Jurkat, Clone E6-1 (cell line): ENCODE measurements around the gene HOXA3.

ENCODE experiments used
- DNase-seq: peaks from one replicate; pipeline ENCODE4 v3.0.0-alpha.2; 2011; ENCODE audit warnings: low read depth, low spot score
- H3K4me3 ChIP-seq: 2 replicates; pipeline ENCODE4 v1.5.1; 2011; ENCODE audit warnings: mild to moderate bottlenecking, low read length, control low read depth, moderate library complexity

The HOXA3 gene

DNA sequence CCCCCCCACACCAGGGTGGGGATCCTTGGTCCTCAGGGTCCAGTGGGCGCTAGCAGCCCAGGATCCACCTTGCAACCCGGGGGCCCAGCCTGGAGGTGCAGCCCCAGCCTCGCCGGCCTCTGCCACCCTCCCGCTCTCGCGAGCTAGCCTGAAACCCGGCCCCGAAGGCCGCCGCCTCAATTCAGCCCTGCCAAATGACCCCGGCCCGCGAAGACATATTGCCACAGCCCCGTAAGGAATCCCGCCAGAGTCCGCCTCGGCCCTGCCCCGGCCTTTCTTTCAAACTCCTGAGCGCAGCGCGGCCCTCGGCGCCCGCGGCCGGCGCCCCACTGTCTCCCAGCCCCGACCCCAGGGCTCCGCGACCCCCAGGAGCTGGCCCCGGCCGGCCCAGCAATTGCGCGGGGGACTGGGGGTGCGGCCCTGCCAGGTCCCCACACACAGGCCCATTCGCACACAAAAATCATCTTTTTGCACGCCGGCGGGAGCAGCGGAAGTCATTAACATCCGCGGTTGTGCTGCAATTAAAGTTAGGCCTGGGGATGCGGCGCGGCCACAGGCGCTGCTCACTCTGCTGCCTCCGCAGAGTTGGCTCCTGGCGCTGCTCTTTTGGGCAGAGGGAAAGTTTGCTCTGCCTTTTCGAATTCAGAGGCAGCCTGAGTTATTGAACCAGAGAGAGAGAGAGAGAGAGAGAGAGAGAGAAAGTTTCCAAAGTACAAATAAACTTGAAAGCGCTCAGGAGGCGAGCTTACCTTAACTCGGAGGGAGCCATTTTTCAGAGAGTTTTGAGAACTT is 12.9 kb downstream of the HOXA3 start:
- DNase-seq: no peak
- no peak overlapping the region for H3K4me3 ChIP-seq

DNA sequence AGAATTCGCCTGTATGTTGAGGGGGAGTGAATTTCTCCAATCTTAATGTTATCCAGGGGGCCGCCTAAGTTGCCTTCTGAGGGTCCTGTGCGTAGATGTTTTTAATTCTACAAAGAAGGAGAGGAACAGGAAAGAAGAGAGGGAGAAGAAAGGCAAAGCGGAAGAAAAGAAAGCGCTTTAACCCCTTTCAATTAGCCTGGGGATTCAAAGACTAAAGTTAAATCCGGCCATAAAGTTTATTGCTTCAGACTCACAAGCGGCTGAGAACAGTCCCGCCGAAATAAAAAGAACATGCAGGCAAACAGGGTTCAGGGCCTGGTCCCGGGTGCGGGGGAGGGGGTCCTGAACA is 13.4 kb downstream of the HOXA3 start:
- H3K4me3 ChIP-seq: no peak overlapping the region
- DNase-seq: no peak

GRCh38 chr7:27138472-27138871 is 13.9 kb downstream of the HOXA3 start:
- DNase-seq: no peak

GRCh38 chr7:27137640-27138315 is 14.6 kb downstream of the HOXA3 start:
- no peak overlapping the region for H3K4me3 ChIP-seq
- no peak for DNase-seq

More at GRCh38 chr7:27138472-27138871, 13.9 kb downstream of the HOXA3 start:
- H3K4me3 ChIP-seq: no peak overlapping the region

DNA sequence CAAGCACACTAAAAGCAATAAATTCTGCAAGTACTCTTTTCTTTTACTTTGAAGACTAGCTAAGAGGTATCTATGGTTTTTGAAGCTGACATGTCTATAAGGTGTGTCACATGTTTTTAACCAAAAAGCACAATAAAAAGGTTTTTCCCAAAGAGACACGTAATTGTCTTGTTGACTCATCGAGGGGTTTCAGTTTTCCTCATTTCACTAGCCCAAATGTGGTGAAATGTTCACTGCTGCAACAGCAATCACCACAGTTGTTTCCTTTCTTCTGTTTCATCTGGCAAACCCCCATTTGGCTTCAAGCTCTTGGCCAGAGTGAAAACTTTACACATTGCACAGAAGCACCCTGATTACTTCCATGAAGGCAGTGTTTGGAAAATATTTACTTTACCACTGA is 18.0 kb downstream of the HOXA3 start:
- H3K4me3 ChIP-seq: no peak overlapping the region
- DNase-seq: no peak

- H3K4me3 ChIP-seq: no peak overlapping the region
- DNase-seq: no peak
These were observed 18.8 kb downstream of the HOXA3 start for GRCh38 chr7:27133409-27134231.

- H3K4me3 ChIP-seq: no peak overlapping the region
- DNase-seq: no peak
These were observed 19.4 kb downstream of the HOXA3 start for GRCh38 chr7:27132978-27133377.

GRCh38 chr7:27132214-27132613 is 20.2 kb downstream of the HOXA3 start:
- no peak overlapping the region for H3K4me3 ChIP-seq
- DNase-seq: no peak

DNA sequence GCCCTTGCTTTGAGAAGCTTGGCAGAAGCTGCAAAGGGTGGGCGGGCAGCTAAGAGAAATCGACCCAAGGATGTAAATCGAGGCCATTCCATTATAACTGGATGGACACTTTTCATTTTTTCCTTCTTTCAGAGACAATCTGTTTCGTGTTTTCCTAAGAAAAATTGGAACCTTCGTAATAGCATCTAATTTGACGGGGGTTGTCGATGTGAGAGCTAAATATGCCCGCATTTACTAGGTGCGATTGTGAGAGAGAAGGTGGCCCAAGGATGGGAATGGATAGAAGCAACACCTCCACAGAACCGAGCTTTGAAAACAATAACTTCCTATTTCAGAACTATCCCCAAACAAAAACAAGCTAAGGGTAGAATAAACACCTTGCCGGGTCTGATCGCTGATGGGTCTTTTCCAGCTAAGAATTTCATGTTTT is 21.0 kb downstream of the HOXA3 start:
- no peak for DNase-seq

DNA sequence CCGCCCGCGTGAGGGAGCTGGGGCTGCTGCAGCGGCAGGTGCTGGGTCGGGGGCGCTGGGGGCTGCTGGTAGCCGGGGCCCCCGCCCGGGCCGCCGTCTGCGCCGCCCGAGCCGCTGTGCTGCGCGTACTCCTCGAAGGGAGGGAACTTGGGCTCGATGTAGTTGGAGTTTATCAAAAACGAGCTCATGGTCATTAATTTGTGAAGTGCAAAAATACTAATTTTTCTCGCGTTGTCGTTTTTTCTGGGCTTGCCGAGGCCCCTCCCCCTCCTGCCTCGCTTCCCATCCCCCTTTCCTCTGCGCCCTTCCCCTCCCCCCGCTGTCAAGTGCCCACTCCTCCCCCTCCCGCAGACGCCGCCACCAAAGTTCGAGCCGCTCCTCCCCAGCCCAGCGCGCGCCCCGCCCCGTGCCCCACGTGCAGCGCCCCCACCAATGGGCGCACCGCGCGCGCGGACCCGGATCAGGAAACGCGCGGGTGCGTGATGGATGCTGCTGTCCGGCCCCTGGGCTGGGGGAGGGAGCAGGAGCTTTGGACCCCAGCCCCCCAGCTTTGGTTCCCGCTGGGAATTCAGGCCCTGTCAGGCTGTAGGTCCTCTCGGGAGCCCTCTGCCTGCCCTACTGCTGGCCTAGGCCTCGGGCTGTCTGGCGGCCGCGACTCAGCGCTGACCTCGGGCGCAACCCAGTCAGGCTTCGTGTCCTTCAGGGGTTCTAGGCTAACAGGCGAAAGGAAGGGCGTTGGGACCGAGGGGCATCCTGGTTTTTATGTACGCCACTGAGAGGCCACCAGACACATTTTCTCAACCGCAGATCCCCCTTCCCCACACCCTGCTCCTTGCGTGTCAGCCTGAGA is 21.6 kb downstream of the HOXA3 start, which contains the start of gene HOXA4:
Gene HOXA4 (minus strand): TSS at position 218 of the 850 bp plus-strand sequence. CDS start 24 bp downstream, at position 194.
- H3K4me3 ChIP-seq: no peak within 1 kb of the TSS
- DNase-seq: no peak

More for the DNA sequence above, 21.0 kb downstream of the HOXA3 start:
- no peak overlapping the region for H3K4me3 ChIP-seq

DNA sequence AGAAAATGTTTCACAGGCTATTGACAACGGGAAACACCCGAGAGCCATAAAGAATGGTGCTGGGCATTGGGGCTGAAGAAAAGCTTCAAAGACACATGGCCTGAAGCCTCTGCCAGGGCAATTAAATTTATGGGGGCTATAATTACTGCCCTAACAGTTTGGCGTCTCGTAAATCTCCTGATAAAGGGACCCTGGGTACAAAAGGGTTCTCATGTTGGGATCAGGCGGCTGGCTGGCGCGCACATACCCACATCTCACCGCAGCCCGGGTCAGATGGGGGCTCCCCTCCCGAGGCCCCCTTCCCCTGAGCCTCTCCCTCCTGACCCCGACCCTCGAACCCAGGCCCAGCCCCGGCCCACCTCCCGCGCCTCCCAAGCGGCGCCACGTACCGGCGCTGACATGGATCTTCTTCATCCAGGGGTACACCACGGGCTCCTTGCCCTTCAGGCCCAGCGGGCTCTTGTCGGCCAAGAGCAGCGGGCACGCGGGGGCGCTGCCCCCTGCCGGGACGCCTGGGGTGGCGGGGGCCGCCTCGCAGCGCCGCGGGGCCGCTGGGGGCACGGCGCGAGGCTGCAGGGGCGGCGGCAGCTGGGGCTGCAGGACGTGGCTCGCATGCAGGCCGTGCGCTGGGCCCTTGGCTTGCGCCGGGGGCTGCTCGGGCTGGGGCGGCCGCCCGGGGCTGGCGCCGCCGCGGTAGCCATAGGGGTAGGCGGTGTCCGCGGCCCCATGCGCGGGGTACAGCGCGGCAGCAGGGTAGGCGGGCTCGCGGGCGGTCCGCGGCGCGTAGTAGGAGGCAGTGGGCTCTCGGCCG is 22.4 kb downstream of the HOXA3 start:
- H3K4me3 ChIP-seq: no peak overlapping the region
- no peak for DNase-seq

DNA sequence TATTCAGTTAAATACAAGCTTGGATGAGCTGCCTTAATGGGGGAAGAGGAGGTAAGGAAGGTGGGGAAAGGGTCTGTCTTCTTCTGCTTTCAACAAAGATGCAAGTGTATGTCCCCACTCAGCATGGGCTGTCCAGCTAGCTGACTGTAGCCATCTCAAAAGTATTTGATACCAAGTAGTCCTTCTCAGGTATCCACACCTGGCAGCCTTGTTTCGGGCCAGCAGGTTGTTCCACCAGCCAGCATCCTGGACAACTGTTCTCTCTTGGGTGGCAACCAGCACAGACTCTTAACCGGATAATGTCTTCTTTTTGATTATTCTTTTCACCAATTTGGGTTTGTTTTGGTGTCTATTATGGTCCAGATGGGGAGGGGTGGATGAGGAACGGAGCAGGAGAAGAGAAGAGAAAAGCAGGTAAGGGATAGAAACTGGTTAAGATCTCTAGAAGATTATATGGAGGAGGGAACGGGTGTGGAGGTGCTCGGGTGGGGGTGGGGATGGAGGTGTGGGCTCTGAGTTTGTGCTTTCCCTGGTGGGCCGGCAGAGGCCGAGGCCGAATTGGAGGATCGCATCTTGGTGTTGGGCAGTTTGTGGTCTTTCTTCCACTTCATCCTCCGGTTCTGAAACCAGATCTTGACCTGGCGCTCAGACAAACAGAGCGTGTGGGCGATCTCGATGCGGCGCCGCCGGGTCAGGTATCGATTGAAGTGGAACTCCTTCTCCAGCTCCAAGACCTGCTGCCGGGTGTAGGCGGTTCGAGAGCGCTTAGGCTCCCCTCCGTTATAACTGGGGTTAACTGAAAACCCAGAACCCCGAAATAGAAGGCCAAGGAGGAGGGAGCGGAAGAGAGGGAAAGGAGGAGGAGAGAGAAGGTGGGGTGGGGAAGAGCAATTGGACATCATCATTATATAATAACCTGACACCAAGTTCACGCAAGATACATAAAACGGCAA is 23.3 kb downstream of the HOXA3 start:
- no peak for DNase-seq
- no peak overlapping the region for H3K4me3 ChIP-seq

DNA sequence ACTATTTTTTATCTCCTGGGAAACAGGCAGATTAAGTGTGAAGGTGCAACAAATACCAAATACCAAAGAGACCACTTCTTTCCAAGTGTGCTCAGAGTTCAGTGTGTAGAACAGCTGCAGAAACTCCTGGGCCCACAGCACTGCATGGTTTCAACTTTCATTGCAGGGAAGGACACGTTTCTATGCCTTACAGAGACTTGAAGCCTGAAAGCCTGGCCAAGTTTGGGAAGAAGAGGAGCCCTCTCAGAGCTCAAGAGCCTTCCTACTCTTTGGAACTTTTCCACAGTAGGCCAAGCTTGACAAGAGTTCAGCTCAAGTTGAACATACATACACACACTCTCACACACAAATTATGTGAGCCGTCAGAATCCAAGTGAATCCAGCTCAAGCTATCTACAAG is 24.3 kb downstream of the HOXA3 start:
- no peak overlapping the region for H3K4me3 ChIP-seq
- DNase-seq: no peak

- no peak for DNase-seq
- H3K4me3 ChIP-seq: no peak overlapping the region
These were observed 25.6 kb downstream of the HOXA3 start for GRCh38 chr7:27126596-27127327.

DNA sequence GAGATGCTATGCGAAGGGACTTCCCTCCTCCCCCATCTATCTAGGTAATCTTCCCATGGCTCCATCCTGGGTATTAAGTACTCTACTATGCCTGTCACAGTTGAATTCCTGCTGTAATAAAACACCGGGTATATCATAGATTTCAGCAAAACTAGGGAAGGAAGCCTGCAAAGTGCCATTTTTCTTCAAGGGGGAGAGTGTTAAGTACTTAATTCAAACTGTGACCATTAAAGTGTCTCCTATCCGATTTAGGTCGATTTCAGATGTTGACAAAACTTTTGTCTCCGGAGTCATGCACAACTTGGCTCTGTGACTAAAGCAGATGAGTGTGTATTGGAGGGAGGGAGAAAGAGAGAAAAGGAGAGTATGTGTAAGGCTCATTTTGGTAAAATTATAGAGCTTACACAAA is 26.4 kb downstream of the HOXA3 start:
- no peak for DNase-seq
- no peak overlapping the region for H3K4me3 ChIP-seq

GRCh38 chr7:27124902-27125689 is 27.3 kb downstream of the HOXA3 start:
- no peak for DNase-seq
- no peak overlapping the region for H3K4me3 ChIP-seq
